Loucy (cell line): ENCODE results near the gene CTPS2.

Source experiments
- CTCF ChIP-seq: fragments of 200-600 bp; sonication (generic); conservative IDR thresholded peaks from 2 replicates; pipeline ENCODE4 v1.5.1; 2014; ENCODE audit warnings: mild to moderate bottlenecking, antibody characterized with exemption, low read length
- EZH2phosphoT487 ChIP-seq: fragments of 200-600 bp; IDR thresholded peaks from 2 replicates; pipeline ENCODE4 v1.6.1; 2018; ENCODE audit warnings: antibody characterized with exemption, mild to moderate bottlenecking, moderate library complexity, borderline replicate concordance

- TF ChIP-seq CTCF (no peak), EZH2phosphoT487 (no peak)
Observed at GRCh38 chrX:16725072-16725471, 12.6 kb upstream of the CTPS2 start.
